SK-N-SH (cell line): Measurements from ENCODE around the gene SPI1. TPM values are rescaled to one million over a fixed set of nuclear protein-coding genes. Genes with fewer than 3 reads are reported as not detected.

ENCODE experiments used
- CTCF ChIA-PET: fragments of 300-600, 350-600 bp; formaldehyde crosslinking; extraction: SDS; loops from one replicate; lab custom pipeline; 2021; lab: Yijun Ruan, JAX
- POLR2A ChIA-PET: fragments of 350-600 bp; sonication (Branson Sonifier 250); formaldehyde crosslinking; extraction: SDS; loops from one replicate; lab custom pipeline; 2020; ENCODE audit warnings: antibody characterized with exemption, inconsistent platforms; lab: Yijun Ruan, JAX
- DNase-seq: peaks from one replicate; pipeline ENCODE4 v3.0.0; 2012
- H2AFZ ChIP-seq: fragments of 200-600 bp; sonication (generic); 2 replicates; pipeline ENCODE4 v1.8.1; 2016; ENCODE audit warnings: antibody characterized with exemption, mild to moderate bottlenecking, low read depth
- H3F3A ChIP-seq: fragments of 200-600 bp; sonication (generic); replicated peaks from 2 replicates; pipeline ENCODE3; 2016; ENCODE audit warnings: antibody characterized with exemption, mild to moderate bottlenecking; ENCODE audit not compliant: insufficient read depth
- H3K27ac ChIP-seq, 2 experiments: fragments of 200-500 bp in 1 of 2; fragments of 200-600 bp in 1 of 2; sonication (Bioruptor generic) in 1 of 2; sonication (generic), shearing (Covaris generic) in 1 of 2; 2 replicates each; pipeline versions ENCODE4 v1.5.1 to v1.6.1; 2014 to 2016; ENCODE audit warnings: low read depth in 2 of 2, inconsistent platforms in 1 of 2, low read length in 1 of 2, mild to moderate bottlenecking in 1 of 2, mixed read lengths in 1 of 2
- H3K27me3 ChIP-seq: fragments of 200-600 bp; sonication (generic), shearing (Covaris generic); 2 replicates; pipeline ENCODE4 v1.6.1; 2016; ENCODE audit warnings: mixed run types; ENCODE audit not compliant: insufficient read depth
- H3K36me3 ChIP-seq, 2 experiments: fragments of 200-500 bp in 1 of 2; fragments of 200-600 bp in 1 of 2; sonication (Bioruptor generic) in 1 of 2; sonication (generic) in 1 of 2; replicated peaks in 1 of 2; 2 replicates each; pipeline versions ENCODE3 to v1.5.1; 2014 to 2016; ENCODE audit warnings: low read length in 1 of 2, mild to moderate bottlenecking in 1 of 2; ENCODE audit not compliant: insufficient read depth in 2 of 2, control insufficient read depth in 1 of 2
- H3K4me1 ChIP-seq, 2 experiments: fragments of 200-500 bp in 1 of 2; fragments of 200-600 bp in 1 of 2; sonication (Bioruptor generic) in 1 of 2; sonication (generic), shearing (Covaris generic) in 1 of 2; 2 replicates each; pipeline versions ENCODE4 v1.5.1 to v1.6.1; 2014 to 2016; ENCODE audit warnings: low read depth in 1 of 2, low read length in 1 of 2, mixed run types in 1 of 2; ENCODE audit not compliant: insufficient read depth in 2 of 2, control insufficient read depth in 1 of 2
- H3K4me2 ChIP-seq: fragments of 200-600 bp; sonication (generic), shearing (Covaris generic); 2 replicates; pipeline ENCODE4 v1.6.1; 2017; ENCODE audit warnings: mixed run types
- H3K4me3 ChIP-seq, 2 experiments: fragments of 200-500 bp in 1 of 2; fragments of 200-600 bp in 1 of 2; sonication (Bioruptor generic) in 1 of 2; sonication (generic), shearing (Covaris generic) in 1 of 2; 2 replicates each; pipeline versions ENCODE4 v1.5.1 to v1.8.1; 2014 to 2016; ENCODE audit warnings: low read depth in 2 of 2, inconsistent platforms in 1 of 2, low read length in 1 of 2, mild to moderate bottlenecking in 1 of 2, mixed read lengths in 1 of 2, moderate library complexity in 1 of 2
- H3K79me2 ChIP-seq: fragments of 200-600 bp; sonication (generic); 2 replicates; pipeline ENCODE4 v1.8.1; 2017; ENCODE audit warnings: mild to moderate bottlenecking; ENCODE audit not compliant: insufficient read depth
- H3K9ac ChIP-seq: fragments of 200-600 bp; sonication (generic); 2 replicates; pipeline ENCODE4 v1.6.1; 2017; ENCODE audit warnings: mixed run types
- H3K9me2 ChIP-seq: fragments of 200-600 bp; sonication (generic); 2 replicates; pipeline ENCODE4 v1.6.1; 2017; ENCODE audit warnings: mixed run types
- H3K9me3 ChIP-seq: fragments of 200-600 bp; sonication (generic); 2 replicates; pipeline ENCODE4 v1.6.1; 2017; ENCODE audit warnings: mixed run types, mild to moderate bottlenecking, moderate library complexity
- H4K20me1 ChIP-seq: fragments of 200-600 bp; sonication (generic); 2 replicates; pipeline ENCODE4 v1.6.1; 2017; ENCODE audit warnings: mild to moderate bottlenecking, mixed run types; ENCODE audit not compliant: insufficient read depth
- CHD2 ChIP-seq: fragments of 150-350 bp; IDR thresholded peaks from 2 replicates; pipeline ENCODE4 v1.6.1; 2018; ENCODE audit warnings: low read length; ENCODE audit not compliant: partially characterized antibody
- ELF1 ChIP-seq: IDR thresholded peaks from 2 replicates; pipeline ENCODE4 v1.4.0; 2012
- EP300 ChIP-seq, 2 experiments: IDR thresholded peaks; 2 replicates each; pipeline versions ENCODE4 v1.4.0 to v1.6.1; 2012; ENCODE audit warnings: borderline replicate concordance in 1 of 2, low read depth in 1 of 2, low read length in 1 of 2
- EZH2phosphoT487 ChIP-seq: fragments of 200-600 bp; sonication (generic); IDR thresholded peaks from 2 replicates; pipeline ENCODE4 v1.6.1; 2017; ENCODE audit warnings: low read depth, mixed run types, mild to moderate bottlenecking, antibody characterized with exemption, moderate library complexity, borderline replicate concordance
- GABPA ChIP-seq: IDR thresholded peaks from 2 replicates; pipeline ENCODE4 v1.4.0; 2012; ENCODE audit warnings: low read depth, mild to moderate bottlenecking
- GATA2 ChIP-seq: sonication (generic); formaldehyde crosslinking; IDR thresholded peaks from 2 replicates; pipeline ENCODE4 v1.5.0; 2020; ENCODE audit warnings: mild to moderate bottlenecking, missing genetic modification reagents
- MXI1 ChIP-seq: IDR thresholded peaks from 2 replicates; pipeline ENCODE4 v1.6.1; 2012; ENCODE audit warnings: mild to moderate bottlenecking, low read depth, low read length, improper control_type of control experiment
- NFIC ChIP-seq: IDR thresholded peaks from 2 replicates; pipeline ENCODE4 v1.4.0; 2012; ENCODE audit warnings: borderline replicate concordance
- POLR2AphosphoS5 ChIP-seq: IDR thresholded peaks from 2 replicates; pipeline ENCODE4 v1.6.1; 2012; ENCODE audit warnings: low read depth, low read length
- RCOR1 ChIP-seq: fragments of 150-350 bp; IDR thresholded peaks from 2 replicates; pipeline ENCODE4 v1.6.1; 2017; ENCODE audit warnings: antibody characterized with exemption, low read length
- REST ChIP-seq: IDR thresholded peaks from 2 replicates; pipeline ENCODE4 v1.6.1; 2012; ENCODE audit warnings: mild to moderate bottlenecking, low read depth, low read length, moderate library complexity
- RXRA ChIP-seq: IDR thresholded peaks from 2 replicates; pipeline ENCODE4 v1.4.0; 2012; ENCODE audit warnings: low read depth, mild to moderate bottlenecking, borderline replicate concordance
- SIN3A ChIP-seq: IDR thresholded peaks from 2 replicates; pipeline ENCODE4 v1.6.1; 2012; ENCODE audit warnings: low read depth, mild to moderate bottlenecking, low read length, moderate library complexity, borderline replicate concordance
- TAF1 ChIP-seq: IDR thresholded peaks from 2 replicates; pipeline ENCODE4 v1.6.1; 2012; ENCODE audit warnings: low read depth, mild to moderate bottlenecking, low read length, moderate library complexity, borderline replicate concordance
- TCF12 ChIP-seq: IDR thresholded peaks from 2 replicates; pipeline ENCODE4 v1.4.0; 2012
- USF1 ChIP-seq: IDR thresholded peaks from 2 replicates; pipeline ENCODE4 v1.4.0; 2012; ENCODE audit warnings: low read depth, borderline replicate concordance
- WGBS: methylation state at CpG from one replicate; pipeline ENCODE4 v1.1.6; 2017; ENCODE audit warnings: low lambda C conversion rate; 5-methylcytosine and 5-hydroxymethylcytosine counted together
- polyA plus RNA-seq, 3 experiments: library from polyadenylated mRNA; depleted of rRNA; stranded (reverse); fragments of >200 nt; gene quantifications; 2 replicates each; pipeline ENCODE4 v1.2.3, GENCODE V29; 2012
- TF ChIP-seq, protein P1 (sequence below): IDR thresholded peaks from 2 replicates; pipeline ENCODE4 v1.4.0; 2012; ENCODE audit warnings: low read depth

SPI1 gene
- polyA plus RNA-seq, 1 of the 3 experiments (the other 2 are of a cell fraction): not detected

DNA sequence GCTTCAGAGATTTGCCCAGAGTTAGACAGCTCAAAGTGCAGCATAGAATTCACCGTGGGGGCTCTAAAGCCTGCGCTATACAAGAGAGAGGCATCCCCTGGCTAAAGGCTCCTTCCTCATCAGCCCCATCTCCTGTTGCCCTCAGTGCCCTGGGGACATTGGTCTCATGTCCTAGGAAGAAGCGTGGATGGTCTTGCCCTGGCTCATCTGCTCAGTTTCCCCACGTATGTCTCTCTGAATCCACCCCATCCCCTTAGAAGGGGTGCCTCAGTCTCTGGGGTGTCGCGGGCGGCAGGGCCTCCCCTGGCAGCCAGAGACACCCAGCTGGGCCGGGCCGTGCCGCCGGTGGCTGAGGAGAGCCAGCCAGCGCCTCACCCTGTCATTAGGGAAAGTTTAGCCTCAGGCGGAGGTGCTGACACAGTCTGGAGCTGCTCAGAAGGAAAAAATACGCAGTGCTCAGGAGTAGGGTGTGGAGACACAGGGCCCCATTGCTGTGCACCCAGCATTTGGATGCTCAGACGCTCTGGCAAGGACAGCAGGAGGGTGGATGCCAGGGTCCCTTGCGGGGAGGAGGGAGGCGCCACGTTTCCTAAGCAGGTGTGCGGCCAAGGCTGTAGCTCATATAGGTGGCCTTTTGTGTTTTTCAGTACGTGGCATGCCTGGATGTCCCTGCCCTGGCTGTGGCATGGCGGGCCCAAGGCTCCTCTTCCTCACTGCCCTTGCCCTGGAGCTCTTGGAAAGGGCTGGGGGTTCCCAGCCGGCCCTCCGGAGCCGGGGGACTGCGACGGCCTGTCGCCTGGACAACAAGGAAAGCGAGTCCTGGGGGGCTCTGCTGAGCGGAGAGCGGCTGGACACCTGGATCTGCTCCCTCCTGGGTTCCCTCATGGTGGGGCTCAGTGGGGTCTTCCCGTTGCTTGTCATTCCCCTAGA lies 31.4 kb upstream of the SPI1 start (continued):
- TF ChIP-seq USF1 (no peak), RXRA (no peak)

DNA sequence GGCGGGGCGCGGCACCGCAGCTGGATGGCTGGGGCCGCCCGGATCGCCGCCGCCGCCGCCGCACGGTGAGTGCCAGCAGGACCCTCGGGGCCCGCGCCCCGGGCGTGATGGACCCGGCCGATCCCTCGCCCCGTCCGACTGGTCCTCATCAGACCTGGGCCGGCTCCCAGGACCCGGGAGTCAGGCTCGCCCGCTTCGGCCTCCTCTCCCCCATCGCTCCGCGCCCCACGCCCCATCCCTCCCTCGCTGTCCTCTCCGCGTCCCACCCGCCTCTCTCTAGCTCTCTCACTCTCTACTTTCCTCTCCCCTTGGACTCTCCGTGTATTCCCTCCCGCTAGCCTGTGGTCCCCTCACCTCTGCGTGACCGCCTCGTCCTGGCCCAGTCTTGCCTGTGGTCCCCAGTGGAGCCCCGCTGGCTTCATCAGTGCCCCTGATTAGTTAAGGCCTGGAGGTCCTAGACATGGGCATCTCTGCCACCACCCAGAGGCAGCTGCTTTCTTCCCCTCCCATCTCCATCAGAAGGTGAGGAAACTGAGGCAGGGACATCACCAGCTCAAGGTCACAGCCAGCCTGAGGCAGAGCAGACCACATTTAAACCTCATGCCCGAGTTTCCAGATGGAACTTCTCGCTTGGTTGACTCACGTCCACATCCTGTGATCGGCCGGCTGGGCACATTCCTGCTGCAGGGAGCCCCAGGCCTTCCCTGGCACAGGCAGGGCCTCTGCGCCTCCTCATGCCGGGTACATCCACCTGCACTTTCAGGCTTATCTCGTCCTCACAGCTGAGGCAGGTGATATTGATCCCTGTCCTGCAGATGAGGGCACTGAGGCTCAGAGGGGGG lies 30.5 kb upstream of the SPI1 start:
- Histone ChIP-seq H3K4me3 (peak overlapping the region; percentile 64 to 99), H4K20me1 (0 out of 2 replicates have a peak, but pooled peaks cover 3% of the 10 kb centered on the region), H3K4me2 (peak overlapping the region; percentile 100), H3K9ac (peak overlapping the region; percentile 100), H3K9me2 (no peaks in the 10 kb centered on the region), H2AFZ (no peak overlapping the region), H3K27me3 (no peaks in the 10 kb centered on the region), H3K36me3 (peaks cover 23 to 26% of the 10 kb centered on the region in 2 experiments), H3K4me1 (peaks cover 21 to 40% of the 10 kb centered on the region in 2 experiments; a peak in 2 of 4 replicates), H3F3A (peaks cover 13% of the 10 kb centered on the region), H3K79me2 (peaks cover 42% of the 10 kb centered on the region), H3K9me3 (no peaks in the 10 kb centered on the region), H3K27ac (peak overlapping the region; percentile 91 to 97)
- peak; percentile 81 for DNase-seq
- under 1% methylated on average over 25 of the region's 50 CpGs for WGBS
- ChIA-PET CTCF (interaction anchor here (0.7 to 20.7 kb wide), 8 partner anchors 8 to 223 kb away, joined by 3 to 239 read pairs (median 4); partner anchors contain the start of genes PSMC3 and SPI1), POLR2A (interaction anchor here (0.7 to 1.8 kb wide), 3 partner anchors 8 to 221 kb away, joined by 3 to 7 read pairs (median 3); partner anchors contain the start of gene DDB2)
- TF ChIP-seq TAF1 (no peak), ELF1 (no peak), NFIC (no peak), SIN3A (peak; percentile 49; the same call in 1 of the 2 replicates), POLR2AphosphoS5 (no peak), GATA2 (CRISPR knock-in tag) (peak; percentile 39; the same call in 1 of the 2 replicates), MXI1 (peak; percentile 61; the same call in 1 of the 2 replicates), EP300 (IDR thresholded peaks at IDR 0.05; ENCODE audit: borderline replicate concordance in 1 of 2, low read depth in 1 of 2, low read length in 1 of 2) (peak in 1 of 2 experiments; percentile 19; a peak in 1 of 4 replicates), TCF12 (peak; percentile 52; the same call in 1 of the 2 replicates), CHD2 (peak; percentile 23), RCOR1 (0 out of 2 replicates have a peak, but pooled peaks have one; percentile 32), GABPA (no peak), REST (no peak), EZH2phosphoT487 (no peak)
- TF ChIP-seq, protein P1, sequence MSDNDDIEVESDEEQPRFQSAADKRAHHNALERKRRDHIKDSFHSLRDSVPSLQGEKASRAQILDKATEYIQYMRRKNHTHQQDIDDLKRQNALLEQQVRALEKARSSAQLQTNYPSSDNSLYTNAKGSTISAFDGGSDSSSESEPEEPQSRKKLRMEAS: peak; percentile 77
